ENCODE data around the gene BPIFA2. TPM values are rescaled to one million over a fixed set of nuclear protein-coding genes. Genes with fewer than 3 reads are reported as not detected.

BPIFA2 gene
- total and polyA plus RNA-seq, 10 of the 15 experiments (the other 5 are each of a cell fraction or from before 2014, with no cell fraction given), result not detected

DNA sequence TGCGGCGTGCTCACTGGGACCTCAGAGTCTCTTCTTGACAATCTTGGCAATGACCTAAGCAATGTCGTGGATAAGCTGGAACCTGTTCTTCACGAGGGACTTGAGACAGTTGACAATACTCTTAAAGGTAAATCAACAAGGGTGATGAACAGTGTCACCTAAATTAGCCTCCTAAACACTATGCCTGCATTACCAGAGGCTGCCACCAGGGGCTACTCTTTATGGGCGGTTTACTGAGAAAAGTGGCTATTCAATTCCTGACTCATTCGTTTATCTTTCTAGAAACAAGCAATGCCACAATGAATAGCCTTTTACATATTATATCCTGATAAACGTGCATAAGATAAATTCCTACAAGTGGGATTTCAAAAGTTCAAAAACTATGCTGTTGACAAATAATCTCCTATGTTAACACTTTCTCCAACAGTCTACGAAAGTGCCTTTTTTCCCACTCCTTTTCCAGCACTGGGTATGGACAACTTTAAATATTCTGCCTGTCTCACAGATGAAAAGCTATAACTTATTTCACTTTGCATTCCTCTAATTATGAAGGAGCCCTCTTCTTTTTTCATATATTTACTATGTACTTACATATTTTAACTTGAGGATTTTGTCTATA is 1.3 kb downstream of the BPIFA2 start:
- no peak for ATAC-seq
- no peaks in the 10 kb centered on the region for H4K20me1 ChIP-seq (ENCODE audit: control insufficient read depth, insufficient read depth)
- no peak overlapping the region for H3K9ac ChIP-seq (ENCODE audit: control insufficient read depth, insufficient read depth, low read length)
- intact Hi-C loops (cut with micrococcal nuclease; ENCODE audit: unreplicated experiment), result no loop called here
- POLR2A ChIA-PET, result no interaction called here
- H3K36me3 ChIP-seq (ENCODE audit: control insufficient read depth in 2 of 2, insufficient read depth in 2 of 2, low read length in 1 of 2), result no peaks in the 10 kb centered on the region
- DNase-seq (ENCODE audit: low read depth, low spot score), result no peak
- H3K27me3 ChIP-seq (replicated peaks in 1 of 2; ENCODE audit: control insufficient read depth in 2 of 2, insufficient read depth in 2 of 2, low read length in 1 of 2), result no peaks in the 10 kb centered on the region
- 33% methylated on average over 8 of the region's 8 CpGs for WGBS (ENCODE audit: insufficient coverage, insufficient replicate concordance, low lambda C conversion rate, missing lambda C conversion rate)
- in situ Hi-C loops (cut with MboI), result no loop called here
- FAIRE-seq, result no peak
- BruUV-seq (replicated peaks), result no TSS peak
- TF ChIP-seq, protein P1, sequence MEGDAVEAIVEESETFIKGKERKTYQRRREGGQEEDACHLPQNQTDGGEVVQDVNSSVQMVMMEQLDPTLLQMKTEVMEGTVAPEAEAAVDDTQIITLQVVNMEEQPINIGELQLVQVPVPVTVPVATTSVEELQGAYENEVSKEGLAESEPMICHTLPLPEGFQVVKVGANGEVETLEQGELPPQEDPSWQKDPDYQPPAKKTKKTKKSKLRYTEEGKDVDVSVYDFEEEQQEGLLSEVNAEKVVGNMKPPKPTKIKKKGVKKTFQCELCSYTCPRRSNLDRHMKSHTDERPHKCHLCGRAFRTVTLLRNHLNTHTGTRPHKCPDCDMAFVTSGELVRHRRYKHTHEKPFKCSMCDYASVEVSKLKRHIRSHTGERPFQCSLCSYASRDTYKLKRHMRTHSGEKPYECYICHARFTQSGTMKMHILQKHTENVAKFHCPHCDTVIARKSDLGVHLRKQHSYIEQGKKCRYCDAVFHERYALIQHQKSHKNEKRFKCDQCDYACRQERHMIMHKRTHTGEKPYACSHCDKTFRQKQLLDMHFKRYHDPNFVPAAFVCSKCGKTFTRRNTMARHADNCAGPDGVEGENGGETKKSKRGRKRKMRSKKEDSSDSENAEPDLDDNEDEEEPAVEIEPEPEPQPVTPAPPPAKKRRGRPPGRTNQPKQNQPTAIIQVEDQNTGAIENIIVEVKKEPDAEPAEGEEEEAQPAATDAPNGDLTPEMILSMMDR (IDR thresholded peaks at IDR 0.05 in 2 of 3, conservative IDR thresholded peaks at IDR 0.05 in 1 of 3; ENCODE audit: control insufficient read depth in 2 of 3, extremely low read depth in 1 of 3, insufficient read depth in 1 of 3, low read depth in 3 of 3, low read length in 3 of 3), result peak in 2 of 3 experiments; percentile 39 to 44; a peak in 4 of 6 replicates
- TF ChIP-seq MEF2A (IDR thresholded peaks at IDR 0.05; ENCODE audit: insufficient read depth, low read depth, low read length), result no peak
- SMC1A ChIA-PET (ENCODE audit: uncharacterized antibody, unreplicated experiment), result no interaction called here
- RAD21 ChIA-PET (ENCODE audit: unreplicated experiment), result no interaction called here
- H3K27ac ChIP-seq (ENCODE audit: control insufficient read depth, insufficient read depth), result no peak overlapping the region
- CTCF ChIA-PET, result no interaction called here
- peaks cover 5% of the 10 kb centered on the region; the same call in 2 of the 3 replicates for H3K9me3 ChIP-seq (replicated peaks; ENCODE audit: control insufficient read depth, insufficient read depth, low read length)
- no peaks in the 10 kb centered on the region for H3K4me1 ChIP-seq (ENCODE audit: control insufficient read depth, insufficient read depth, low read length)
- H3K79me2 ChIP-seq (ENCODE audit: control insufficient read depth, insufficient read depth, low read length), result no peaks in the 10 kb centered on the region
- no peak overlapping the region for H3K4me3 ChIP-seq
- H3K4me2 ChIP-seq (ENCODE audit: control insufficient read depth, insufficient read depth), result no peak overlapping the region
- H2AFZ ChIP-seq (ENCODE audit: control insufficient read depth, low read depth, low read length), result no peak overlapping the region

DNA sequence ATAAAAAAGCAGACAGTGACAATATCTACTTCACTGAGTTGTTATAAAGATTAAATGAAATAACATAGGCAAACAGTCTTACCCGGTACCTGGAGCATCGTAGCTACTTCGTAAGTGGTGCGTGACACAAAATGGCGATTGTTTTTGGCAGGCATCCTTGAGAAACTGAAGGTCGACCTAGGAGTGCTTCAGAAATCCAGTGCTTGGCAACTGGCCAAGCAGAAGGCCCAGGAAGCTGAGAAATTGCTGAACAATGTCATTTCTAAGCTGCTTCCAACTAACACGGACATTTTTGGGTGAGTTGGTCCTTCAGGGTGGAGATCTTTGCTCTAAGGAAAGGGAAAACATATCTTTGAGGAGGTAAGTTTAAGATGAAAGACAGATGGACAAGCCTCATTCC is 4.8 kb downstream of the BPIFA2 start:
- H3K9me3 ChIP-seq (replicated peaks; ENCODE audit: control insufficient read depth, insufficient read depth, low read length), result peaks cover 5% of the 10 kb centered on the region; the same call in 2 of the 3 replicates
- no peaks in the 10 kb centered on the region for H3K4me1 ChIP-seq (ENCODE audit: control insufficient read depth, insufficient read depth, low read length)
- in situ Hi-C loops (cut with MboI), result no loop called here
- no peaks in the 10 kb centered on the region for H3K79me2 ChIP-seq (ENCODE audit: control insufficient read depth, insufficient read depth, low read length)
- peaks cover 0 to 2% of the 10 kb centered on the region in 2 experiments; a peak in 1 of 4 replicates for H3K27me3 ChIP-seq (replicated peaks in 1 of 2; ENCODE audit: control insufficient read depth in 2 of 2, insufficient read depth in 2 of 2, low read length in 1 of 2)
- H4K20me1 ChIP-seq (ENCODE audit: control insufficient read depth, insufficient read depth), result no peaks in the 10 kb centered on the region
- no peak for DNase-seq (ENCODE audit: low read depth, low spot score)
- no peak for ATAC-seq
- BruUV-seq (replicated peaks), result no TSS peak
- WGBS (ENCODE audit: insufficient coverage, insufficient replicate concordance, low lambda C conversion rate, missing lambda C conversion rate), result 43% methylated on average over 7 of the region's 7 CpGs
- ChIA-PET POLR2A (no interaction called here), RAD21 (ENCODE audit: unreplicated experiment) (no interaction called here), SMC1A (ENCODE audit: uncharacterized antibody, unreplicated experiment) (no interaction called here), CTCF (no interaction called here)
- no peak overlapping the region for H3K4me3 ChIP-seq
- no peak overlapping the region for H2AFZ ChIP-seq (ENCODE audit: control insufficient read depth, low read depth, low read length)
- H3K36me3 ChIP-seq (ENCODE audit: control insufficient read depth in 2 of 2, insufficient read depth in 2 of 2, low read length in 1 of 2), result no peaks in the 10 kb centered on the region
- H3K9ac ChIP-seq (ENCODE audit: control insufficient read depth, insufficient read depth, low read length), result no peak overlapping the region
- no peak overlapping the region for H3K4me2 ChIP-seq (ENCODE audit: control insufficient read depth, insufficient read depth)
- no peak for FAIRE-seq
- H3K27ac ChIP-seq (ENCODE audit: control insufficient read depth, insufficient read depth), result no peak overlapping the region
- intact Hi-C loops (cut with micrococcal nuclease; ENCODE audit: unreplicated experiment), result loop anchor here (10.0 kb wide), 1 partner anchor 58 kb away; no protein-coding TSS in a partner anchor
- TF ChIP-seq CBX3 (IDR thresholded peaks at IDR 0.05; ENCODE audit: borderline replicate concordance, low read depth) (no peak), MTA2 (IDR thresholded peaks at IDR 0.05; ENCODE audit: low read depth) (no peak), RB1 (IDR thresholded peaks at IDR 0.05; ENCODE audit: borderline replicate concordance) (no peak)
- TF ChIP-seq, protein P2, sequence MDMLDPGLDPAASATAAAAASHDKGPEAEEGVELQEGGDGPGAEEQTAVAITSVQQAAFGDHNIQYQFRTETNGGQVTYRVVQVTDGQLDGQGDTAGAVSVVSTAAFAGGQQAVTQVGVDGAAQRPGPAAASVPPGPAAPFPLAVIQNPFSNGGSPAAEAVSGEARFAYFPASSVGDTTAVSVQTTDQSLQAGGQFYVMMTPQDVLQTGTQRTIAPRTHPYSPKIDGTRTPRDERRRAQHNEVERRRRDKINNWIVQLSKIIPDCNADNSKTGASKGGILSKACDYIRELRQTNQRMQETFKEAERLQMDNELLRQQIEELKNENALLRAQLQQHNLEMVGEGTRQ (IDR thresholded peaks at IDR 0.05; ENCODE audit: borderline replicate concordance, low read depth, low read length), result no peak
- TF ChIP-seq, protein P3, sequence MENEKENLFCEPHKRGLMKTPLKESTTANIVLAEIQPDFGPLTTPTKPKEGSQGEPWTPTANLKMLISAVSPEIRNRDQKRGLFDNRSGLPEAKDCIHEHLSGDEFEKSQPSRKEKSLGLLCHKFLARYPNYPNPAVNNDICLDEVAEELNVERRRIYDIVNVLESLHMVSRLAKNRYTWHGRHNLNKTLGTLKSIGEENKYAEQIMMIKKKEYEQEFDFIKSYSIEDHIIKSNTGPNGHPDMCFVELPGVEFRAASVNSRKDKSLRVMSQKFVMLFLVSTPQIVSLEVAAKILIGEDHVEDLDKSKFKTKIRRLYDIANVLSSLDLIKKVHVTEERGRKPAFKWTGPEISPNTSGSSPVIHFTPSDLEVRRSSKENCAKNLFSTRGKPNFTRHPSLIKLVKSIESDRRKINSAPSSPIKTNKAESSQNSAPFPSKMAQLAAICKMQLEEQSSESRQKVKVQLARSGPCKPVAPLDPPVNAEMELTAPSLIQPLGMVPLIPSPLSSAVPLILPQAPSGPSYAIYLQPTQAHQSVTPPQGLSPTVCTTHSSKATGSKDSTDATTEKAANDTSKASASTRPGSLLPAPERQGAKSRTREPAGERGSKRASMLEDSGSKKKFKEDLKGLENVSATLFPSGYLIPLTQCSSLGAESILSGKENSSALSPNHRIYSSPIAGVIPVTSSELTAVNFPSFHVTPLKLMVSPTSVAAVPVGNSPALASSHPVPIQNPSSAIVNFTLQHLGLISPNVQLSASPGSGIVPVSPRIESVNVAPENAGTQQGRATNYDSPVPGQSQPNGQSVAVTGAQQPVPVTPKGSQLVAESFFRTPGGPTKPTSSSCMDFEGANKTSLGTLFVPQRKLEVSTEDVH (IDR thresholded peaks at IDR 0.05; ENCODE audit: low read depth, partially characterized antibody), result no peak
